DND-41 (cell line): Measurements from ENCODE around the gene MUC15.

Experiments
- ATAC-seq: fragments of 200-7000 bp; cut with Tn5 transposase; 3 replicates; pipeline ENCODE4 v1.9.1; 2021; ENCODE audit warnings: low read depth; ENCODE audit not compliant: insufficient read depth
- DNase-seq: peaks from one replicate; pipeline ENCODE4 v3.0.0-alpha.2; 2020
- H2AFZ ChIP-seq: 2 replicates; pipeline ENCODE4 v1.6.0; 2012; ENCODE audit warnings: low read depth, low read length
- H3K27ac ChIP-seq: 2 replicates; pipeline ENCODE4 v1.5.1; 2012; ENCODE audit warnings: low read length, inconsistent platforms
- H3K27me3 ChIP-seq: fragments of 200-600 bp; sonication (generic); 2 replicates; pipeline ENCODE4 v1.6.0; 2012; ENCODE audit warnings: low read length, mild to moderate bottlenecking, inconsistent platforms; ENCODE audit not compliant: insufficient read depth, poor library complexity
- H3K36me3 ChIP-seq: 2 replicates; pipeline ENCODE4 v1.5.1; 2012; ENCODE audit warnings: low read length, inconsistent platforms; ENCODE audit not compliant: insufficient read depth
- H3K4me1 ChIP-seq: 2 replicates; pipeline ENCODE4 v1.5.1; 2012; ENCODE audit warnings: mild to moderate bottlenecking, low read length; ENCODE audit not compliant: insufficient read depth
- H3K4me2 ChIP-seq: 2 replicates; pipeline ENCODE4 v1.6.0; 2012; ENCODE audit warnings: mild to moderate bottlenecking, moderate library complexity, low read length, inconsistent platforms; ENCODE audit not compliant: insufficient read depth
- H3K4me3 ChIP-seq, 2 experiments: fragments of 200-600 bp in 1 of 2; shearing (Covaris generic) in 1 of 2; 2 replicates each; pipeline ENCODE4 v1.5.1; 2012 to 2016; ENCODE audit warnings: inconsistent platforms in 2 of 2, low read length in 2 of 2, mild to moderate bottlenecking in 2 of 2, low read depth in 1 of 2, moderate library complexity in 1 of 2
- H3K79me2 ChIP-seq: 2 replicates; pipeline ENCODE4 v1.6.0; 2012; ENCODE audit warnings: low read length, inconsistent platforms; ENCODE audit not compliant: insufficient read depth
- H3K9ac ChIP-seq: 2 replicates; pipeline ENCODE4 v1.6.0; 2012; ENCODE audit warnings: low read depth, mild to moderate bottlenecking, inconsistent platforms, low read length, moderate library complexity
- H3K9me3 ChIP-seq: 2 replicates; pipeline ENCODE4 v1.5.1; 2012; ENCODE audit warnings: low read length, moderate library complexity, mild to moderate bottlenecking, inconsistent platforms; ENCODE audit not compliant: insufficient read depth, severe bottlenecking
- H4K20me1 ChIP-seq: 2 replicates; pipeline ENCODE4 v1.6.0; 2012; ENCODE audit warnings: low read length; ENCODE audit not compliant: insufficient read depth
- EZH2 ChIP-seq: IDR thresholded peaks from 3 replicates; pipeline ENCODE4 v1.6.1; 2012; ENCODE audit warnings: borderline replicate concordance, low read depth, mild to moderate bottlenecking, moderate library complexity, low read length, inconsistent platforms; ENCODE audit not compliant: severe bottlenecking
- TF ChIP-seq, protein P1 (sequence below): IDR thresholded peaks from 2 replicates; pipeline ENCODE4 v1.5.1; 2012; ENCODE audit warnings: borderline replicate concordance, low read length, moderate library complexity, mild to moderate bottlenecking; ENCODE audit not compliant: poor library complexity, severe bottlenecking; ENCODE audit errors: extremely low read depth

The MUC15 gene

DNA sequence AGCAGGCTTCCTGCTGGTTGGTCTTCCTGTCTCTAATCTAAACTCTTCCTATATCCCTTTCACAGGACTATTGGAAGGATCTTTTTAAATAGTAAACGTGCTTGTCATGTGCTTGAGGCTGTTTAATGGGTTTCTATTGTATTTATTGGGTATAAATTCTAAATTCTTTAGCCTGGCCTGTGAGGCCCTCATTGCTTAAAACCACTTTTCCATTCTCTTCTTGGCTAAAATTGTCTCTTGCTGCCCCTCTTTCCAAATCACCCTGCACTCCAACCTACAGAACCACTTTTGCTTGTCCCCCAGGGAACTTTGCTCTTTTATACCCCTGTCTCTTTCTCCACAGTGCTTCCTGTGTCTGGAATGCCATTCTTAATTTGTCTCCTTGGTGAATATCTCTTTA lies 46.4 kb upstream of the MUC15 start:
- Histone ChIP-seq H3K79me2 (no peaks in the 10 kb centered on the region), H3K4me1 (no peaks in the 10 kb centered on the region), H3K36me3 (no peaks in the 10 kb centered on the region), H3K9ac (no peak overlapping the region), H3K4me3 (no peak overlapping the region), H3K27ac (no peak overlapping the region), H2AFZ (no peak overlapping the region), H4K20me1 (no peaks in the 10 kb centered on the region), H3K4me2 (no peak overlapping the region), H3K27me3 (no peaks in the 10 kb centered on the region), H3K9me3 (peaks cover 5% of the 10 kb centered on the region)
- ATAC-seq (no peak), DNase-seq (no peak)
- no peak for TF ChIP-seq EZH2
- TF ChIP-seq, protein P1, sequence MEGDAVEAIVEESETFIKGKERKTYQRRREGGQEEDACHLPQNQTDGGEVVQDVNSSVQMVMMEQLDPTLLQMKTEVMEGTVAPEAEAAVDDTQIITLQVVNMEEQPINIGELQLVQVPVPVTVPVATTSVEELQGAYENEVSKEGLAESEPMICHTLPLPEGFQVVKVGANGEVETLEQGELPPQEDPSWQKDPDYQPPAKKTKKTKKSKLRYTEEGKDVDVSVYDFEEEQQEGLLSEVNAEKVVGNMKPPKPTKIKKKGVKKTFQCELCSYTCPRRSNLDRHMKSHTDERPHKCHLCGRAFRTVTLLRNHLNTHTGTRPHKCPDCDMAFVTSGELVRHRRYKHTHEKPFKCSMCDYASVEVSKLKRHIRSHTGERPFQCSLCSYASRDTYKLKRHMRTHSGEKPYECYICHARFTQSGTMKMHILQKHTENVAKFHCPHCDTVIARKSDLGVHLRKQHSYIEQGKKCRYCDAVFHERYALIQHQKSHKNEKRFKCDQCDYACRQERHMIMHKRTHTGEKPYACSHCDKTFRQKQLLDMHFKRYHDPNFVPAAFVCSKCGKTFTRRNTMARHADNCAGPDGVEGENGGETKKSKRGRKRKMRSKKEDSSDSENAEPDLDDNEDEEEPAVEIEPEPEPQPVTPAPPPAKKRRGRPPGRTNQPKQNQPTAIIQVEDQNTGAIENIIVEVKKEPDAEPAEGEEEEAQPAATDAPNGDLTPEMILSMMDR = no peak

DNA sequence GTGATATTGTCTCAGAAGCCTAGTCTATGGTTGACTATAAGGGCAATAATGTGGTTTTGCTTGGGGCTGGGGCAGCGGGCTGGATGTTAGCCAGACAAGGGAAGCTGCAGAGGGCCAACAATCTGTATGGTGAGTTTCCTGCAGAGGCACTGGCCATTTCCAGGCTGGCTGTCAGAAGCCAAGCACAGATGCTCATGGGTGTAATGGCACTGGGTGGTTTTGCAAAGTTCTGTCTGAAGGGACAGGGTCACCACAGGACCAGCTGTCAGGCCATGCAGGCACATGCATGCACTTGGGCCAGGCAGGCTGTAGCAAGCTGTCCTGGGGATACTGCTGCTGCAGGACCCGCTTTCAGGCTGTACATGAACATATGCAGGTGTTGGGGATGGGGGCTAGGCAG lies 41.7 kb upstream of the MUC15 start:
- Histone ChIP-seq H3K79me2 (no peaks in the 10 kb centered on the region), H2AFZ (no peak overlapping the region), H3K36me3 (no peaks in the 10 kb centered on the region), H3K27me3 (no peaks in the 10 kb centered on the region), H3K9ac (no peak overlapping the region), H3K4me3 (no peak overlapping the region), H4K20me1 (no peaks in the 10 kb centered on the region), H3K4me1 (no peaks in the 10 kb centered on the region), H3K27ac (no peak overlapping the region), H3K4me2 (no peak overlapping the region), H3K9me3 (peaks cover 5% of the 10 kb centered on the region)
- DNase-seq (no peak), ATAC-seq (no peak)
- no peak for TF ChIP-seq EZH2

DNA sequence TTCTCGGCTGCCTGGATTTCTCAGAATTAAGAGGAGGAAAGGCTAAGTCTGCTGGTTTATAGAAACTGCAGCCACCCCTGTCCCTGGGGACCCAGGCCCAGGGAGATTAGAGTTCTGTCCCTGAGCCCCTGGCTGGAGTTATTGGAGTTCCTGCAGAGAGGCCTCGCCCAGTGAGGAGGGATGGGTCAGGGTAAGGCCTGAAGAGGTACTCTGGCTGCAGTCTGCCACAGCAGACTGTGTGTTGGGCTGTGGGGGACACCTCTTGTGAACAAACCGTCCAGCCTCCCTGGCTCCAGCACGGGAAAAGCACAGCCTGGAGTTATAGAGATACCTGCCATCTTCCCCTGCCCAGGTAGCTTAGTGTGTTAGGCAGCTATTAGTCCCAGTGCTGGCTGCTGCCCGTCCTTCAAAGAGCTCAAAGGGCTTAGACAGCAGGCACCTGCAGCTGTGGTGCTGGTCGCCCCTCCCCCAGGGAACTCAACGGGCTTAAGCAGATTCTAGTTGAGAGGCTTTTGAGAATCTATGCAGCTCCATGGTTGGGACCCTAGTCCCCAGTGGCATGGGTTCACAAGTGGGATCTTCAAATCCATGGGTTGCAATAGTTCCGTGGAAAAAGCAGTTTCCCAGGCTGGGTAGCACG lies 36.6 kb upstream of the MUC15 start:
- ATAC-seq = no peak
- H3K9ac ChIP-seq = no peak overlapping the region
- no peaks in the 10 kb centered on the region for H3K27me3 ChIP-seq
- no peaks in the 10 kb centered on the region for H4K20me1 ChIP-seq
- H3K4me3 ChIP-seq = no peak overlapping the region
- no peak overlapping the region for H3K4me2 ChIP-seq
- no peak for DNase-seq
- no peak for TF ChIP-seq EZH2
- TF ChIP-seq, protein P1 = no peak
- no peak overlapping the region for H2AFZ ChIP-seq
- H3K36me3 ChIP-seq = no peaks in the 10 kb centered on the region
- no peaks in the 10 kb centered on the region for H3K79me2 ChIP-seq
- H3K27ac ChIP-seq = no peak overlapping the region
- no peaks in the 10 kb centered on the region for H3K4me1 ChIP-seq
- H3K9me3 ChIP-seq = peaks cover 2% of the 10 kb centered on the region

DNA sequence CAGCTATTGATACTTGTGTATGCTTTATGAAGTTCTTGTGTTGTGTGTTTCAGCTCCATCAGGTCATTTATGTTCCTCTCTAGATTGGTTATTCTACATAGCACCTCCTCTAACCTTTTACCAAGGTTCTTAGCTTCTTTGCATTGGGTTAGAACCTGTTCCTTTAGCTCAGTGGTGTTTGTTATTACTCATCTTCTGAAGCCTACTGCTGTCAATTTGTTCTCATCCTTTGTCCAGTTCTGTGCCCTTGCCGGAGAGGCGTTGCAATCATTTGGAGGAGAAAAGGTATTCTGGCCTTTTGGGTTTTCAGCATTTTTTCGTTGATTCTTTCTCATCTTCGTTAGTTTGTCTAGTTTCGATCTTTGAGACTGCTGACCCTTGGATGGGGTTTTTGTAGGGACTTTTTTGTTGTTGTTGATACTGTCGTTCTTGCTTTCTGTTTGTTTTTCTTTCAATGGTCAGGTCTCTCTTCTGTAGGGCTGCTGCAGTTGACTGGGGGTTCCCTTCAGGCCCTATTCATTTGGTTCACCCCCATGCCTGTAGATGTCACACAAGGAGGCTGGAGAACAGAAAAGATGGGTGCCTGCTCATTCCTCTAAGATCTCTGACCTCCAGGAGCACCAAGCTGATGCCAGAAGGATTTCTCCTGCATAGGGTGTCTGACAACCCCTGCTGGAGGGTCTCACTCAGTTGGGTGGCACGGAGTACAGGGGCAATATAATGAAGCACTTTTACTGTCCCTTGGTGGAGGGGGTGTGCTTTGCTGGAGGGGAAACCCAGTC lies 35.9 kb upstream of the MUC15 start:
- Histone ChIP-seq H3K4me3 (no peak overlapping the region), H3K4me2 (no peak overlapping the region), H3K9ac (no peak overlapping the region), H3K79me2 (no peaks in the 10 kb centered on the region), H4K20me1 (no peaks in the 10 kb centered on the region), H3K4me1 (no peaks in the 10 kb centered on the region), H3K9me3 (no peaks in the 10 kb centered on the region), H3K27ac (no peak overlapping the region), H2AFZ (no peak overlapping the region), H3K27me3 (no peaks in the 10 kb centered on the region), H3K36me3 (no peaks in the 10 kb centered on the region)
- no peak for TF ChIP-seq EZH2
- TF ChIP-seq, protein P1 = no peak
- ATAC-seq = no peak
- no peak for DNase-seq
